Measurements from ENCODE around the gene AP3D1. TPM values are rescaled to one million over a fixed set of nuclear protein-coding genes. Genes with fewer than 3 reads are reported as not detected.

Gene AP3D1
- total and polyA plus RNA-seq, 12 donors: 51.3 to 193 (median 121) TPM

DNA sequence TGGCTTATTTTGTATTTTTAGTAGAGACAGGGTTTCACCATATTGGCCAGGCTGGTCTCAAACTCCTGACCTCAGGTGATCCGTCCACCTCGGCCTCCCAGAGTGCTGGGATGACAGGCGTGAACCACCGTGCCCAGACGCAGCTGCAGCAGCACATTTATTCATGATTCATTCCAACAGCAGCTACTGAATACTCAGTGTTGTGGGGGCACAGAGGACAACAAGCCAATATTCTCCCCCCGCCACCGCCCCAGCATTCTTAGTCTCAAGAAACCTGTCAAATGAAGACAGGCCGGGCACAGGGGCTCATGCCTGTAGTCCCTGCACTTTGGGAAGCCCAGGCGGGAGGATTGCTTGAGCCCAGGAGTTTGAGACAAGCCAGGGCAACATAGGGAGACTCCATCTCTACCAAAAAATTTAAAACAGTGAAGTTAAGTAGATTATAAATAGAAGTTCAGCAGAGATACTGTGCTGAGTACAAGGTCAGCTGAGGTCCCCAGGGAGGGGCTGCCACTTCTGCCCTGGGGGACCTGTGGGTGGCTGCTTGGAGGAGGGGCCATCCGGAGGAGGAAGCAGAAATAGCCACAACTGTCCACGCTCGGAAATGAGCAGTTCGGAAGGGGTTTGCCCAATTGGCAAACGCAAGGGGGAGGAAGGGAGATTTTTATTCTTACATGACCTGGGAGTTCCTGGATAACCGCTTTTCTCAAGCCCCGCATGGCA is 16.7 kb upstream of the AP3D1 start:
- TF ChIP-seq CTCF (IDR thresholded peaks at IDR 0.05) (peak in 1 of 6 experiments; percentile 17), POLR2A (IDR thresholded peaks at IDR 0.05) (no peak)
- DNase-seq: peak; percentile 64 to 86 (median 74)
- intact Hi-C loops (cut with DNase I): loop anchor here in 1 of 2 donors (5.0 kb wide), 1 partner anchor 64 kb away; no protein-coding TSS in a partner anchor
- Histone ChIP-seq H3K36me3 (replicated peaks in 1 of 2) (no peaks in the 10 kb centered on the region), H3K27ac (peak overlapping the region; percentile 78 to 96 (median 90)), H3K9me3 (replicated peaks in 1 of 3) (no peaks in the 10 kb centered on the region), H3K4me3 (peak overlapping the region in 1 of 4 donors; percentile 30), H3K4me1 (replicated peaks in 1 of 2) (peaks cover 61 to 83% of the 10 kb centered on the region in 2 donors), H3K27me3 (no peaks in the 10 kb centered on the region)
- WGBS, 4 donors: 20 to 28% (median 25%) methylated on average over 16 of the region's 16 CpGs

DNA sequence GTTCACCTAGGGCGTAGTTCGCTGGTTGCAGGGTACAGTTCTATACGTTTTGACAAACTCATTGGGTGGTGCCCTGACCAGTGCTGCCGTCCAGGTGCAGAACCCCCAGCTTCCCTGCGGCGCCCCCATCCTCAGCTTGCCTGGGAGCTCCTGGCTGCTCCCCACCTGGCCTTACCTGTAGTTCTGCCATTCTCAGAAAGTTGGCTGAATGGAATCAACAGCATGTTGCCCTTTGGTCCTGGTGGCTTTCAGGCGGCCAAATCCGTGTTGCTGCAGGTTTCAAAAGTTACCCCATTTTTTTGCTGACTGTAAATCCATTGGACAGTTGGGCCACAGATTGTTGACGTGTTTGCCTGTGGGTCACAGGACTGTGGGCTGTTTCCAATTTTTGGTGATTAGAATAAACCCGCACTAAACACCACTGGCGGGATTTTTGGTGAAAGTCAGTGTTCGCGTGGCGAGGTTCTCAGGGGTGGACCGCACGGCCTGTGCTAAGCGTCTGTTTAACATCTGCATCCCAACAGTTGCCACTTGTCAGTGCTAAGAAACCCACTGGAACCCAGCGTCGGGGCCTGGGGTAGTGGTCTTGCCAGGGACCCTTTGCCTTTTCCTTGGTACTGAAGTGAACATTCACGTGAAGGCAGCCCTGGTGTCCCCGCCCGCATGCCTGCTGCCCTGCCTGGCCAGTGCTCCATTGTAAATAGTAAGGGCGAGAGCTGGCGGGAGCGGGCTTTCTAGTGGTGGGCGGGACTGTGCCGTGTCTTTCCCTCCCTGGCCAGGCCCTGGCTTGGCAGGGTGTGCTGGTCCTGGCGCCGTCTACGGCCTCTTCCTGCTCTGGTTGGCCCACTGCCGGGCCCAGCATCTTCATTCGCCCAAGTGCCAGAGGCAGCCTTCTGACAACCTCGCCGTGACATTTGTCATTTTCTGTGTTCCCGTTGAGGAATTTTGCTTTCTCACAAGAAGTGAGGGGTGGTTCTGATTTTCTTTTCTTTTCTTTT is 15.7 kb upstream of the AP3D1 start:
- Histone ChIP-seq H3K4me3 (no peak overlapping the region), H3K4me1 (replicated peaks in 1 of 2) (peaks cover 55 to 83% of the 10 kb centered on the region in 2 donors), H3K27ac (peak overlapping the region; percentile 78 to 96 (median 90)), H3K36me3 (replicated peaks in 1 of 2) (no peaks in the 10 kb centered on the region), H3K27me3 (no peaks in the 10 kb centered on the region), H3K9me3 (replicated peaks in 1 of 3) (no peaks in the 10 kb centered on the region)
- TF ChIP-seq POLR2A (IDR thresholded peaks at IDR 0.05): peak in 1 of 2 donors; percentile 51
- TF ChIP-seq CTCF (IDR thresholded peaks at IDR 0.05): no peak
- peak; percentile 76 to 93 (median 88) for DNase-seq
- intact Hi-C loops (cut with DNase I): loop anchor here in 1 of 2 donors (5.0 kb wide), 1 partner anchor 65 kb away; no protein-coding TSS in a partner anchor
- WGBS, 4 donors: 51 to 65% (median 59%) methylated on average over 22 to 35 of the region's 35 CpGs

DNA sequence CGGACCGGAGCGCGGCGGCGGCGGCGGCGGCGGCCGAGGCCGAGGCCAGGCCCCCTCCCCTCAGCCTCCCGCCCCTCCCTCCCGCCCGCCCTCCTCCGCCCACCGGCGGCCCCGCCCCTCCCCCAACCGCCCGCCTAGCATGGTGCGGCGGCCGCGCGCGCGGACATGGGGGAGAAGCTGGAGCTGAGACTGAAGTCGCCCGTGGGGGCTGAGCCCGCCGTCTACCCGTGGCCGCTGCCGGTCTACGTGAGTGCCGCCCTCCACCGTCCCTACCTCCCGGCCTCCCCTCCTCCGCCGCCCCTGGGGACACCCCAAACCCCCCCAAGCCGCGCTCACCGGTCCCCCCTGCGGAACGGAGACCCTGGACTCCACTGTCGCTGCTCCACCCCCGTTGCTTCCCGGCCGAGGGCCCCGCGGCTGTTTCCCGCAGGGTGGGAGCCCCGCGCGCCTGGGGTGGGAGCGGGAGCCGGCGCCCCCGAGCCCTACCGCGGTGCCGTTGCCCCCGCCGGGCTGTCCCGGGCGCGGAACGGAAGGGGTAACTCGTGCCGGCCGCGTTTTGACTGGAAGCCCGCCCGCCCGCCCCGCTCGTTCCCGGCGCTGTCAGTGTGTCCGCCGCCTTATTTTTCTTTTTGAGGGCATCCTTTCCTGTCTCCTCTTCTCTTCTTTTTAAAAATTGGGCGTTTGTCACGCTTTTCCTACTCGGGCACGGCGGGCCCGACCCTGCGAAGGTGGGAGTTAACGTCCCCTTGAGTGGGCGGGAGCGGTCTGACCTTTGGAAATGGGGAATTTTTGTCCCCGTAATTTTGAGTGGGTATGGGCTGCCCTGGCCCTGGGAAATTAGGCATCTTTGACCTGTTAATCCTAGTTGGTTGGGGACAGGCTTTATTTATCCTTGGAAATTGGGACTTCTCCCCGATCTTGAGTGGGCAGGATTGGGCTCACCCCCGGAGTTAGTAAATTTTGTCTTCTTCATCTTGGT is 12.9 kb upstream of the AP3D1 start:
- TF ChIP-seq CTCF (IDR thresholded peaks at IDR 0.05) (no peak), POLR2A (IDR thresholded peaks at IDR 0.05) (no peak)
- peak in 2 of 7 donors; percentile 59 to 65 for DNase-seq
- WGBS, 4 donors: 0% methylated on average over 9 to 92 of the region's 95 CpGs
- intact Hi-C loops (cut with DNase I): no loop called here
- H3K4me3 ChIP-seq: peak overlapping the region in 3 of 4 donors; percentile 72 to 100 (median 93)
- H3K4me1 ChIP-seq (replicated peaks in 1 of 2): peaks cover 34 to 69% of the 10 kb centered on the region in 2 donors
- H3K27me3 ChIP-seq: no peaks in the 10 kb centered on the region
- H3K27ac ChIP-seq: peak overlapping the region; percentile 91 to 97 (median 95)
- no peaks in the 10 kb centered on the region for H3K36me3 ChIP-seq (replicated peaks in 1 of 2)
- no peaks in the 10 kb centered on the region for H3K9me3 ChIP-seq (replicated peaks in 1 of 3)
